Calu3 (cell line): ENCODE measurements around the gene TAC3. TPM values are rescaled to one million over a fixed set of nuclear protein-coding genes. Genes with fewer than 3 reads are reported as not detected.

ENCODE experiments used
- BruUV-seq: library from RNA; stranded (reverse); fragments of 400-500 nt; replicated peaks from 2 replicates; lab custom pipeline; 2021; lab: Mats Ljungman, UMichigan
- CTCF ChIA-PET: fragments of 300-600 bp; sonication (Branson Sonifier 250); formaldehyde crosslinking; loops from one replicate; lab custom pipeline; 2022; ENCODE audit warnings: antibody characterized with exemption; lab: Charles Lee
- DNase-seq: peaks from one replicate; pipeline ENCODE4 v3.0.0; 2022
- H3K27ac Mint-ChIP-seq: one replicate; pipeline ENCODE4 v1.8.0; 2022; ENCODE audit warnings: mixed read lengths; ENCODE audit not compliant: unreplicated experiment
- H3K27me3 Mint-ChIP-seq: one replicate; pipeline ENCODE4 v1.8.0; 2022; ENCODE audit warnings: mixed read lengths; ENCODE audit not compliant: unreplicated experiment
- H3K36me3 Mint-ChIP-seq: one replicate; pipeline ENCODE4 v1.8.0; 2022; ENCODE audit warnings: mild to moderate bottlenecking, moderate library complexity, mixed read lengths; ENCODE audit not compliant: insufficient read depth, unreplicated experiment
- H3K4me1 Mint-ChIP-seq: one replicate; pipeline ENCODE4 v1.8.0; 2022; ENCODE audit warnings: mild to moderate bottlenecking, low read depth, mixed read lengths; ENCODE audit not compliant: unreplicated experiment
- H3K4me3 Mint-ChIP-seq: one replicate; pipeline ENCODE4 v1.8.0; 2022; ENCODE audit warnings: mild to moderate bottlenecking, low read depth, moderate library complexity, mixed read lengths; ENCODE audit not compliant: unreplicated experiment
- H3K9me3 Mint-ChIP-seq: one replicate; pipeline ENCODE4 v1.8.0; 2022; ENCODE audit warnings: low read depth, mixed read lengths; ENCODE audit not compliant: unreplicated experiment
- CTCF ChIP-seq: fragments of 200-600 bp; IDR thresholded peaks from one replicate; pipeline ENCODE4 v1.8.0; 2022; ENCODE audit warnings: antibody characterized with exemption; ENCODE audit not compliant: unreplicated experiment
- intact Hi-C: fragments of 100-400 bp; cut with micrococcal nuclease; formaldehyde crosslinking; loops from one replicate; pipeline ENCODE4 v1.10.0; 2022; ENCODE audit not compliant: unreplicated experiment
- total RNA-seq: library from RNA; stranded (reverse); gene quantifications from 2 replicates; pipeline ENCODE4 v1.2.3, GENCODE V29; 2022

TAC3 gene
- total RNA-seq, 1 experiment from 2014 or later, result not detected

DNA sequence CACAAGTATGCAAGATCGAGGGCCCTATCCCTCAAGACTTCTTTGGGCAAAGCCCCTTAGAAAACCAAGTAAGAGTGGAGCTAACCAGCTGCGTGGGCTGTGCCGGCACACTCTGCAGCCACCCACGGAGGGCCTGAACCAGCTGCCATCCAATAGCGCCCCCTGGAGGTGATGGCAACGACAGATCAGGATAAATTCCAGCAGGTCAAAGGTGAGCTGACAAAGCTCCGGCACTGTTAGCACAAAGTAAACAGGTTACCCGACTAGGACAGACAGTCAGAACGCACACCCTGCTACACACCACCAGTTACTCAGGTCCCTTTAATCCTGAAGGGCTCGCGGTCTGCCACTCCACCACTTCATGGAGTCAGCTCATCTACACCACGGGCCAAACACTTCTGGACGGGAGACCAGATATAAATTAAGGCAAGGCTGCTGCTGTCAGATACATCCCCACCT is 14.9 kb downstream of the TAC3 start:
- DNase-seq, result peak; percentile 78
- Mint-ChIP-seq H3K4me1 (peaks cover 19% of the 10 kb centered on the region), H3K27me3 (no peaks in the 10 kb centered on the region), H3K9me3 (no peaks in the 10 kb centered on the region), H3K4me3 (no peak overlapping the region), H3K27ac (no peak overlapping the region), H3K36me3 (peaks cover 10% of the 10 kb centered on the region)
- BruUV-seq, result no TSS peak
- CTCF ChIA-PET, result interaction anchor here (0.6 to 1.7 kb wide), 9 partner anchors 12 to 245 kb away, joined by 3 to 8 read pairs (median 4); partner anchors contain the start of genes HSD17B6 and NEMP1
- TF ChIP-seq CTCF, result peak; percentile 71
- intact Hi-C loops, result no loop called here

GRCh38 chr12:57000393-57000792 is 15.9 kb downstream of the TAC3 start:
- no peak overlapping the region for H3K27ac Mint-ChIP-seq
- H3K36me3 Mint-ChIP-seq, result no peaks in the 10 kb centered on the region
- no peak overlapping the region for H3K4me3 Mint-ChIP-seq
- no peaks in the 10 kb centered on the region for H3K27me3 Mint-ChIP-seq
- TF ChIP-seq CTCF, result no peak
- CTCF ChIA-PET, result interaction anchor here (0.6 kb wide), 1 partner anchor 128 kb away, joined by 3 read pairs; no protein-coding TSS in a partner anchor
- no peaks in the 10 kb centered on the region for H3K9me3 Mint-ChIP-seq
- no peak for DNase-seq
- BruUV-seq, result no TSS peak
- H3K4me1 Mint-ChIP-seq, result peaks cover 12% of the 10 kb centered on the region
- intact Hi-C loops, result no loop called here

- no peak for DNase-seq
- H3K4me3 Mint-ChIP-seq, result no peak overlapping the region
- BruUV-seq, result no TSS peak
- intact Hi-C loops, result no loop called here
- no peaks in the 10 kb centered on the region for H3K36me3 Mint-ChIP-seq
- no peak overlapping the region for H3K27ac Mint-ChIP-seq
- TF ChIP-seq CTCF, result no peak
- no peaks in the 10 kb centered on the region for H3K9me3 Mint-ChIP-seq
- H3K4me1 Mint-ChIP-seq, result peaks cover 5% of the 10 kb centered on the region
- H3K27me3 Mint-ChIP-seq, result no peaks in the 10 kb centered on the region
- CTCF ChIA-PET, result no interaction called here
Observed at GRCh38 chr12:56999456-56999855, 16.9 kb downstream of the TAC3 start.

GRCh38 chr12:56998981-56999380 is 17.3 kb downstream of the TAC3 start:
- Mint-ChIP-seq H3K27me3 (no peaks in the 10 kb centered on the region), H3K36me3 (no peaks in the 10 kb centered on the region), H3K9me3 (no peaks in the 10 kb centered on the region), H3K27ac (no peak overlapping the region), H3K4me3 (no peak overlapping the region), H3K4me1 (peaks cover 5% of the 10 kb centered on the region)
- BruUV-seq, result no TSS peak
- no peak for DNase-seq
- no peak for TF ChIP-seq CTCF
- intact Hi-C loops, result no loop called here
- CTCF ChIA-PET, result no interaction called here
